HG02642 (cell line): ENCODE results near the gene TLK2.

Experiments used
- ATAC-seq: cut with Tn5 transposase; IDR thresholded peaks from one replicate; pipeline ENCODE4 v1.9.1; 2021; ENCODE audit warnings: mild to moderate bottlenecking; ENCODE audit not compliant: unreplicated experiment, poor library complexity

TLK2 gene

DNA sequence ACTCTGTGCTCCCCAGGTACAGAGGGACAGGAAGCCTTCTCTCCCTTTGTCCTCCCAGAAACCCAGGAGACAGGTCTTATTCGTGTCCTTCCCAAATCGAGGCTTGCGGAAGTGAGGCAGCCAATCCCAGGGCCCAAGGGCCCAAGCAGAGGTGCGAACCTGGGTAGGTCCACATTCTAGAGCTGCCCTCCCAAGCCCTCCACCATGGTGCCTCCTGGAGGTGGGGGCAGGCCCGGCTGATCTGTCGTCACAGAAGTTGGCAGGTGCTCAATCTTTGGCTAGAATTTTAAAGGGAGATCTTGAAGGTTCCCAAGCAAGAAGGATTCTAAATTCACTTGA lies 170.3 kb downstream of the TLK2 start:
- ATAC-seq, result no peak

DNA sequence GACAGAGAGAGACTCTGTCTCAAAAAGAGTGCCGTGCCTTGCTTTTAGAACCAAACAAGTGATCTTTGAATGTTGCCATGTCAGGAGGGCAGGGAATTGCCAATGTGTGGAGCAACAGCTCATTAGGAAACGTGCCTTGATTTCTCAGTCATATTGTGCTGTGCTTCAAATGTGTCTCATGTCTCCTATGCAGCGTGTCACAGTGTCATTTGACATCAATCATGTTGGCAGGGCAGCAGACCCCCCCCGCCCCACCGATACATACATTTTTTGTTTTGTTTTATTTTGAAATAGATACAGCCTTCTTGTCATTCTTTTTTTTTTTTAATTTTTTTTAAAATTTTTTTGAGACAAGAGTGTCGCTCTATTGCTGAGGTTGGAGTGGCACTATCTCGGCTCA lies 170.9 kb downstream of the TLK2 start:
- no peak for ATAC-seq

DNA sequence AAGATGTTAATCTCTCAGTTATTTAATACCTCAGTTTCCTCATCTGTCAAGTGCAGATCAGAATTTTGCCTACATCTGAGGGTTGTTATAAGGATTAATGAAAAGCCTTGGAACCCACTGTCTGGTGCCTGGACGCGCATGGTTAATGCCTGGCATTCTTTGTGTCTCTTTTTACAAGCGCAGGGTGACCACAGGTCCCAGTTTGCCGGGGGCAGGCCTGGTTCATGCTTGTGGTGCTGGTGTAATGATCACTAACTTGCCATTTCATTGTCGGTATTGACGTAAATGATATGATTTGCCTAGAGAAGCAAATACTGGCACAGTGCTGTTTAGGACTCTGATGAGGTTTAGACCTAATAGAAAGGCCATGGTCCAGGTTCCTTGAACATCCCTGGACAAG lies 172.0 kb downstream of the TLK2 start:
- no peak for ATAC-seq

DNA sequence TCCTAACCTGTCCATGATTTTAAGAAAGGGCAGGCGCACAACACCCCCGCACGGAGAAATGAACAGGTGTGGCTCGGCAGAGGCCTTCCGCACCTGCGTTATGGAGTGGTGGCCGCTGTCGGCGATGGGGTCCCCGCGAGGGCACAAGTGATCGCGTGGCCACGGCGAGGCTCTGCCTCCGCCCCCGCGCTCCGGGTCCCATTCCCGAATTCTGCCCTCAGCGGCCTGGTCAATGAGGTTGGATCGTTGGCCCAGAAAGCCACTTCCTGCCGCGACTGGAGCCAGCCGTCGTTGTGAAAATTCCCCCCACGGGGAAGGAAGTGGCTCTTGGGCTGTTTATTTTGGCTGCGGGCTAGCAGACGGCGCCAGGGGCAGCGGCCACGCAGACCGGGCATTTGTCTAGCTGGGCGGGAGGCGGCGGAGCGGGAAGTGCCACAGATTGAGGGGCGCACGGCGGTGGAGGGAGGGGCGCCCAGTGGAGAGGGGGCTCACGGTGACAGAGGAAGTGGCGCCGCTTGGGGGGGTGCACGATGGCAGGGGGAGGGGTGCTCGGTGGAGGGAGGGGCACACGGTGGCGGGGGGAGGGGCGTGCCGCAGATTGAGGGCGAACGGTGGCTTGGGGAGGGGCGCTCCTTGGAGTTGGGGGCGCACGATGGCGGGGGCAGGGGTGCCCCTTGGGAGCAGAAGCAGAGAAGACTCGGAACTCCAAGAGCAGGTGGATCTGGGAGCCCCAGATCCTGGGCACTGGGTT lies 173.8 kb downstream of the TLK2 start:
- no peak for ATAC-seq

DNA sequence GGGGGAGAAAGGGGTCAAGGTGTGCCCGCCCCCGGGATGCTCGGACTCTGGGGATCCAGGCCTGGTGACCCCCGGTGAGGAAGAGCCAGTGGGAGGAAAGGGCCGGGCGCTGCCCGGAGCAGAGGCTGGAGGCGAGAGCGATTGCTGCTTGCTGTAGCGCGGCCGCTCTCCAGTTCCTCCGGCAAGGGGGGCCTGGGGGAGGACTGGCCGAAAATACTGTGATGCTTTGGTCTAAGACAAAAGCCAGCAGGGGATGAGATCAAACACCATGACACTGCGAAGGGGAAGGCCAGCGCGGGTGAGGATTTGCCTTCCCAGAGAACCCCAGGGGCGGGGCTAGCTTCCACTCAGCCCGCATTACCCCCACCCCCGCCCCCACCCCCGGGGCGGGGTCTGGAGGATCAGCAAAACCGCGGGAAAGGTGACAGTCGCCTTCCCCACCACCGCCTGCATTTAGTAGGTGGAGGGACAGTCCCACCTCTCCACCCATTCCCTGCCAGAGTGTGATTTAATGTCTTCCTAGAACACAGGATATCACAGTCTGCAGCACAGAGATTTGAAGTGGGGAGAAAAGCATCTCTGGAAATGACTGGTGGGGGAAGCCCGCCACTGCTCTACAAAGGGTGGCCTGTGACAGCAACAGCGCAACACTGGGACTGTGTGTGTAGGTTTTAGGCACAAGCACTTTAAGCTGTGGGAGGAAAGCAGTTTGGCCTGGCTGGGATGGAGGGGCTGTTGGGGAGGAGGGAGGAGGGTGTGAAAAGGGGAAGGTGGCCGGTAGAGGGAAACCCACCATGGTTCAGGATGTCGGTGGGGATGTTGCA lies 174.6 kb downstream of the TLK2 start:
- peak; percentile 82 for ATAC-seq

DNA sequence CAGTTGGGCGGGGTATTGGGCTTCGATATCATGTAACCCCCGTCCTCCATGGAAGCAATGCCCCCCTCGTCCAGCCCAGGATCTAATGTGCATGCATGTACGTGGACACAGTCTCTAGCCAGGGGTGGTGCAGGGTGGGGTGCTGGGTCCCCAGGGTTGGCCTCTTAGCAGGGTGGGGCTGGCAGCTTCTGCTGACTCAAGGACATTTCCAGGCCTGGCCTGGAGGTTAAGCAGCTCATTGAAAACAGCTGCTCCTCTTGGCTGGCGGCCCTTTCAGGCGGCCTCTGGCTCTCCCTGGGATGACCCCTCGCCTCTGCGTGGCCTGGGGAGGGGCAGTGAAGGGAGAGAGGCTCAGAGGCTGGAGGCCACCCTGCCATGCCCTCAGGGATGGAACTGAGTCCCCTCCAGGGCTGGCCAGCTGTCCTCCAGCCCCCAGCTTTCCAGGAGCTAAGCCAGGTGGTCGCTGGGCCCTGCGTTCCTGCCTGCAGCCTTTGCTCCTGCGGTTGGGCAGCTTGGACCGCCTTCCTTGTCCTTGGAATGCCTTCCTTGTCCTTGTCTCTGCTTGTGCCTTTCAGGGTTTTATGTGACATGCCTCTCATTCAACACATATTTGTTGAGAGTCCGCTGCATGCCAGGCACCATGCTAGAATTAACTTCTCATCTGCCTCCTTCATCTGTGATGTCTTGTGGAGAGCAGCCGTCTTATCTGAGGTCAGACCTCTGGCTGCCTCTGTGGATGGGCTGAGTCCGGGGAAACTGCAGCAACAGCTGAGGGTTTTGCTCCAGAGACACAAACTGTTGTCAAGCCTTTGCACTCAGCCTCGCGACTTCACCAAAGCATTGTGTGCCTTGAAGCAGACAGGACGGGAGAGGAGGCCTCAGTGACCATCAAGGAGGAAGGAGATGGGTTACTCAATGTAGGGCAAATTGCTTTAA lies 175.5 kb downstream of the TLK2 start:
- ATAC-seq, result no peak

DNA sequence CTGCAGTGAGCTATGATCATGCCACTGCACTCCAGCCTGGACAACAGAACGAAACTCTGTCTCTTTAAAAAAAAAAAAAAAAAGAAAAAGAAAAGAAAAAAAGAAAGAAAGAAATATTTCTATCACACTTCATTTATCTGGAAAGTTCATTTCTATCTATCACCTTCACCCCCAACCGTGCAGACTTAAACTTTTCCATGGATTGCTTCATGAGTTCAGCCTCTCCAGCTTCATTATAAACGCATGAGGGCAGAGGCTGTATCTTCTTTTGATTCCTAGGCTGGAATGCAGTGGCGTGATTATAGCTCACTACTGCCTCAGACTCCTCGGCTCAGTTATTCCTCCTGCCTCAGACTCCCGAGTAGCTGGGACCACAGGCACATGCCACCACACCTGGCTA lies 177.0 kb downstream of the TLK2 start:
- ATAC-seq, result no peak

DNA sequence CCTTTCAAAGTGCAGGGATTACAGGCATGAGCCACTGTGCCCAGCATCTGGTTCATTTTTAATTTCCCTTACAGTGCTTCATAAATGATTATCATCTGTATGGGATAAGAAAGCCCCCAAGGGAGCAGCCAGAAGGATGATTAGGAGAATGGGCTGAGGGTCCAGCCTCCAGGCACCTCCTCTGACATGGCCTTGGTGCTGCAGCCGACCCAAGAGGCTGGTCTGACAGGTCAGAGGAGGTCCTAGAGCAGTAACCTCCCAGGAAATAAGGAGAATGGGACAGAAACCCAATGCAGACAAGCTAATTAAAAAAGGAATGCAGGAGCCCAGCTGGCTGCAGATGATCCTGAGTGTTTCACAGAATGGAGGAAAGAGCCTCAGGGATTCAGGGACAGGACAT lies 177.8 kb downstream of the TLK2 start:
- ATAC-seq, result no peak

DNA sequence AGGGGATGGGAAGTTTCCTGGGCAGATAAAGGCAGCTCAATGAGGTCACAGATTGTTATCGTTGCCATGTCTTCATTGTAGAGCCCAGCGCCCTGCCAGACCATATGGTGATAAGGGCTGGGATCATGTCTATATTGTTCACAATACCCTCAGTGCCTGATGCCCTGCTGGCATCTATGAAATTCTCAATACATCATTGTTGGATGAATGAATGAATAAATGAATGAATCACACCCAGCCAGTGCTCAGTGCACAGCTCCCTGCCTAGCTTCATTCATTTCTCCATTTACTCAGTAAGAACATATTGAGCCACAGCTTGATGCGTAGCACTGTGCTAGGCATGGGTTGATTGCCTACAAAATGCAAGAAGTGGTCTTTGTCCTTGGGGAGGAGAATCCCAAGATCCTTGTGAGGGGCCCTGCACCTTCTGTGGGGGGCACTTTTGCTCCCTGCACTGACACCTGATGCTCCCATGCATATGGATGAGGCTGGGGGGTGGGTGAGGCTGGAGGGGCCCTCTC lies 178.6 kb downstream of the TLK2 start:
- no peak for ATAC-seq

DNA sequence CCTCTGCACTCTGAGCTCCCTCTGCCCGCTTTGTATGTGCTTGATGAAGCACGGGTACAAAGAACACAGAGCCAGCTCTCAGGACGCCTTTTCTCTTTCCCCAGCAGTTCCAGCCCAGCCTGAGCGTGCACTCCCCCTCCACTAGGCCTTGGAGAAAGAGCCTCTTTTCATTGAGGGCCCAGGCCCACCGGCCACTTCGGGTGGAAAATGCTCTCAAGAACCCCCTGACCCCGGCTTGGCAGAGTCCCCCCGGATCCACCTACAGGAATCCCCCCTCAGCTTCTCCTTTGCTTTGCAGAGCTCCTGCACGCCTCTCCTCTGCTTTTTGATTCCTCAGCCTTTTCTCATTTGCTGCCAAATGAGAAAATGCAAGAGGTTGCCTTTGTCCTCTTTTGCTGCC lies 179.1 kb downstream of the TLK2 start:
- ATAC-seq, result no peak

DNA sequence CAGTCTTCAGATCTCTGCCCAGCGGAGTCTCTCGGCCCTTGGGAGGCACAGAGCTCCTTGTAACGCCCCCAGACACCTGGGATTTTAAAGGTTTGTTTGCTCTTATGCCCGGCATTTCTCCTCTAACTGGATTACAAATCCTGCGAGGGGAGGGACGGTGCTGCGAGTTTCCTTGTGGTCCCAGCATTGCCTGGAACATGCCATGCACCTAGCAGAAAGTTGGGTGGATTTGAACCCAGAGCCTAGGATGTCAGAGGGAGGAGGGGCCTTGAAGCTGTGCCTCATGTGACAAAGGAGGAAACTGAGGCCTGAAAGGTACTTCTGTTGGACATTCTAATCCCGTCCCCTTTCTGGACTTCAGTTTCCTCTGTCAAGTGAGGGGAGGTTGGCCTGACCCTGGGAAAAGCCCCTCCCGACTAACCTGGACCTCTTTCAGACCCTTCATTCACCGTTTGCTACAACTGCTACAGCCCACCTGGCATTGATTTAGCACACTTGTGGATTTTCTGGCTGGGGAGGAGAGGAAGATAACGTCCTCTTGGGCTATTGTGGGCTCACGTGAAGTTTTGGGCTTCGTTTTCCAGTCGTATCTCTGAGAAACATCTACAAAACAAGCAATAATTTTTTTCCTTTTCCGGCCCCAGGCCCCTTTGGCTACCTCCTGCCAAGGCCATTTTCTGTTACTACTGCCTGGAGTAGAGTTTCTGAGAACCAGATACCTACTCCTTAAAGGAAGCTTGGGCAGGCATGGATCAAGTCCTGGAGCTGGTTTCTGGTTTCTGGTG lies 179.7 kb downstream of the TLK2 start:
- no peak for ATAC-seq

DNA sequence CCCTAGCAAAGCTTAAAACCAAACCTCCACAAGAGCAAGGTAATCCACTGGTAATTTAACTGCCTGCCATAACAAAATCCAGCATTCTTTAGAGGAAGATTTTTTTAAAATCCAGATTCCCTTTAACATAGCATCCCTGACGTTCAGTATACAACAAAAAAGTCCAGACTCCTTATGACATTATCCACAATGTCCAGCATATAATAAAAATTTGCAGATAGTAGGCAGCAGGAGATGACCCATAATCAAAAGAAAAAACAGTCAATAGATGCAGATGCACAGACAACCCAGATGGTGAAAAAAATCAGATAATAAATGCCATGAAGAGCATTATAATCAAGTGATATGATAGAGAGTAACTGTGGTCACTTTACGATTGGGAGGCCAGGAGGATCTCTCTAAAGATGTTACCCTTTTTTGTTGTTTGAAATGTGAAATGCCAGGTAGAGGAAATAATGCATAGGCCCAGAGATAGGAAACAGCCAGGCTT lies 182.0 kb downstream of the TLK2 start:
- no peak for ATAC-seq

DNA sequence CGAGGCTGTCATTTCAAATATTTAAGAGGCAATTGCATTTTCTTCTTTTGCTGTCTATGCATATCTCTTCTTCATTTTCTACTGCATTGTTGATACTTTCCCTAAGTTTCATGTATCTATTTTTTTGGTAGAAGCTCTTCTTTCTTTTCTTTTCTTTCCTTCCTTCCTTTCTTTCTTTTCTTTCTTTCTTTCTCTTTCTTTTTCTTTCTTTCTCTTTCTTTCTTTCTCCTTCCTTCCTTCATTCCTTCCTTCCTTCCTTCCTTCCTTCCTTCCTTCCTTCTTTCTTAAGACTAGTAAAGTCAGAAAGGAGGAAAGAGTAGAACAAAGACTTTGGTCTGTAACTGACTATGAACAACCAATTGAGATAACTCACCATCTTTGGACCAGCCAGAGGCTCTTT lies 182.7 kb downstream of the TLK2 start:
- no peak for ATAC-seq

DNA sequence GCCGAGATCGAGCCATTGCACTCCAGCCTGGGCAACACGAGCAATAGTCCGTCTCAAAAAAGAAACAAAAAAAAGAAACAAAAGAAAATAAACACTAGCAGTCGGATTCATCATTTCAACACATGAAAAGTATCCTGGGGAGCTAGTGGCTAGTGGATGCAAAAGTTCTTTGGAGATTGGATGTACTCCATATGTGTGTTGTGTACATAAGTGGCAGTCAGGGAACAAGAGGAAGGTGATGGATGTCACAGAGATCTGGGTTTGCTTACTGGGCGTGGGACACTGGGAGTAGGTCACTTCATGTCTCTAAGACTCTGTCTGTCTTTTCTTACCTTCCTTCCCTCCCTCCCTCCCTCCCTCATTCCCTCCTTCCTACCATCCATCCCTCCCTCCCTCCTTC lies 184.2 kb downstream of the TLK2 start:
- no peak for ATAC-seq
